HL-60 (cell line): ENCODE data around the gene NDUFA5.

Source experiments
- DNase-seq, 2 experiments: peaks; one replicate each; pipeline ENCODE4 v3.0.0-alpha.2; 2010 to 2020; ENCODE audit warnings: low read depth in 1 of 2, low spot score in 1 of 2
- H3K27ac ChIP-seq: fragments of 250-450 bp; sonication (Bioruptor Pico); replicated peaks from 2 replicates; pipeline ENCODE4 v1.5.1; 2020; ENCODE audit warnings: mild to moderate bottlenecking, moderate library complexity
- H3K27me3 ChIP-seq: fragments of 250-450 bp; sonication (Bioruptor Pico); 2 replicates; pipeline ENCODE4 v1.5.1; 2021; ENCODE audit warnings: mild to moderate bottlenecking, moderate library complexity; ENCODE audit not compliant: insufficient read depth, poor library complexity, severe bottlenecking
- H3K4me3 ChIP-seq: replicated peaks from 2 replicates; pipeline ENCODE4 v1.5.1; 2011; ENCODE audit warnings: mild to moderate bottlenecking, control low read depth, low read length; ENCODE audit not compliant: insufficient read depth
- GABPA ChIP-seq: IDR thresholded peaks from 2 replicates; pipeline ENCODE4 v1.6.1; 2012; ENCODE audit warnings: low read depth
- POLR2AphosphoS5 ChIP-seq: IDR thresholded peaks from 2 replicates; pipeline ENCODE4 v1.6.1; 2012; ENCODE audit warnings: low read depth
- SPI1 ChIP-seq: IDR thresholded peaks from 2 replicates; pipeline ENCODE4 v1.6.1; 2012; ENCODE audit warnings: low read depth, mild to moderate bottlenecking, borderline replicate concordance
- TF ChIP-seq, protein P1 (sequence below): IDR thresholded peaks from 2 replicates; pipeline ENCODE4 v1.6.1; 2012; ENCODE audit warnings: low read depth; ENCODE audit not compliant: insufficient replicate concordance
- TF ChIP-seq, protein P2 (sequence below): IDR thresholded peaks from one replicate; pipeline ENCODE4 v1.5.1; 2011; ENCODE audit warnings: low read length, control low read depth, inconsistent platforms; ENCODE audit not compliant: insufficient read depth

Gene NDUFA5

DNA sequence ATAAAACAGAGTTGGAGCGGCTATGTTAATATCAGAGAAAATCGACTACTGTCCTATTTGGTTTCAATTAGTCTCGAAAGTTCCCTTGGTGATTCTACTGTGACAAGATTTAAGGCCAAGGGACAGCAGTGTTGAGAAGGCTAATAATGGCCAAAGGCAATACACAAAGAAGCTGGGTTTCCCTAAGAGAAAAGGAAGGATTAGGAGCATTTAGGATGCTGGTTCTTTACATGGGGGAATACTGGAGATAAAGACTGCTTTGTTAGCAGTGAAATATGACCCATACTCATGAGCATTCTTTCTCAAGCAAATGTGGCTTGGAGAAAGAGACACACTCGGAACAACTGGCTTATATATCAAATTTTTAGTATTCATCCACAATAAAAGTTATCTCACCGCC is 55.4 kb downstream of the NDUFA5 start:
- Histone ChIP-seq H3K4me3 (no peak overlapping the region), H3K27ac (no peak overlapping the region), H3K27me3 (no peaks in the 10 kb centered on the region)
- DNase-seq, result no peak
- TF ChIP-seq GABPA (no peak), SPI1 (no peak), POLR2AphosphoS5 (no peak)
- TF ChIP-seq, protein P1, sequence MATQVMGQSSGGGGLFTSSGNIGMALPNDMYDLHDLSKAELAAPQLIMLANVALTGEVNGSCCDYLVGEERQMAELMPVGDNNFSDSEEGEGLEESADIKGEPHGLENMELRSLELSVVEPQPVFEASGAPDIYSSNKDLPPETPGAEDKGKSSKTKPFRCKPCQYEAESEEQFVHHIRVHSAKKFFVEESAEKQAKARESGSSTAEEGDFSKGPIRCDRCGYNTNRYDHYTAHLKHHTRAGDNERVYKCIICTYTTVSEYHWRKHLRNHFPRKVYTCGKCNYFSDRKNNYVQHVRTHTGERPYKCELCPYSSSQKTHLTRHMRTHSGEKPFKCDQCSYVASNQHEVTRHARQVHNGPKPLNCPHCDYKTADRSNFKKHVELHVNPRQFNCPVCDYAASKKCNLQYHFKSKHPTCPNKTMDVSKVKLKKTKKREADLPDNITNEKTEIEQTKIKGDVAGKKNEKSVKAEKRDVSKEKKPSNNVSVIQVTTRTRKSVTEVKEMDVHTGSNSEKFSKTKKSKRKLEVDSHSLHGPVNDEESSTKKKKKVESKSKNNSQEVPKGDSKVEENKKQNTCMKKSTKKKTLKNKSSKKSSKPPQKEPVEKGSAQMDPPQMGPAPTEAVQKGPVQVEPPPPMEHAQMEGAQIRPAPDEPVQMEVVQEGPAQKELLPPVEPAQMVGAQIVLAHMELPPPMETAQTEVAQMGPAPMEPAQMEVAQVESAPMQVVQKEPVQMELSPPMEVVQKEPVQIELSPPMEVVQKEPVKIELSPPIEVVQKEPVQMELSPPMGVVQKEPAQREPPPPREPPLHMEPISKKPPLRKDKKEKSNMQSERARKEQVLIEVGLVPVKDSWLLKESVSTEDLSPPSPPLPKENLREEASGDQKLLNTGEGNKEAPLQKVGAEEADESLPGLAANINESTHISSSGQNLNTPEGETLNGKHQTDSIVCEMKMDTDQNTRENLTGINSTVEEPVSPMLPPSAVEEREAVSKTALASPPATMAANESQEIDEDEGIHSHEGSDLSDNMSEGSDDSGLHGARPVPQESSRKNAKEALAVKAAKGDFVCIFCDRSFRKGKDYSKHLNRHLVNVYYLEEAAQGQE, result no peak
- TF ChIP-seq, protein P2, sequence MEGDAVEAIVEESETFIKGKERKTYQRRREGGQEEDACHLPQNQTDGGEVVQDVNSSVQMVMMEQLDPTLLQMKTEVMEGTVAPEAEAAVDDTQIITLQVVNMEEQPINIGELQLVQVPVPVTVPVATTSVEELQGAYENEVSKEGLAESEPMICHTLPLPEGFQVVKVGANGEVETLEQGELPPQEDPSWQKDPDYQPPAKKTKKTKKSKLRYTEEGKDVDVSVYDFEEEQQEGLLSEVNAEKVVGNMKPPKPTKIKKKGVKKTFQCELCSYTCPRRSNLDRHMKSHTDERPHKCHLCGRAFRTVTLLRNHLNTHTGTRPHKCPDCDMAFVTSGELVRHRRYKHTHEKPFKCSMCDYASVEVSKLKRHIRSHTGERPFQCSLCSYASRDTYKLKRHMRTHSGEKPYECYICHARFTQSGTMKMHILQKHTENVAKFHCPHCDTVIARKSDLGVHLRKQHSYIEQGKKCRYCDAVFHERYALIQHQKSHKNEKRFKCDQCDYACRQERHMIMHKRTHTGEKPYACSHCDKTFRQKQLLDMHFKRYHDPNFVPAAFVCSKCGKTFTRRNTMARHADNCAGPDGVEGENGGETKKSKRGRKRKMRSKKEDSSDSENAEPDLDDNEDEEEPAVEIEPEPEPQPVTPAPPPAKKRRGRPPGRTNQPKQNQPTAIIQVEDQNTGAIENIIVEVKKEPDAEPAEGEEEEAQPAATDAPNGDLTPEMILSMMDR, result no peak

DNA sequence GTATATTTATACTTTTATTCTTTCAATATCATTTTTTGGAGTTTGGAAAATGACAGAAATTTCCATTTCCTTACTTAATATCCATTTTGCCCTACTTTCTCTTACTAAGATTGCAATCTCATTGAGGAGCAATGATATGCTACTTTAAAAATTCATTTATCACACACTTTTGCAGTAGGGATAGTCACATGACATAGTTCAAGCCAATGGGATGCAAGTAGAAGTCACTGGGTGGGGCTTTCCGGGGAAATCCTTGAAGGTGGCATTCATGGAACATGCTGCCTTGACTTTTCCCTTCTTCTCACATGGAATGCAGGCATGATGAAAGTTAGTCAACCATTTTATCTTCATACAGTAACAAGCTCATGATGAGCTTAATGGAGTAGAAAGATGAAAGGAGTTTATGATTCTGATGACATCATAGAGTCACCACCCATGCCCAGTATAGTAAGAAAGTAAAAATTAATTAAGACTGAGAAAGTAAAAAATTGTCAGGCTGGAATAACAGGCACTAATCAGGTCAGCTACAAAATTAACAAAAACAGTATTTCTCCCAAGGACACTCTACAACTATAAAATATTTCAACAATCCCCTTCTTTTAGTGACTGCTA is 56.6 kb downstream of the NDUFA5 start:
- Histone ChIP-seq H3K27ac (no peak overlapping the region), H3K27me3 (no peaks in the 10 kb centered on the region), H3K4me3 (no peak overlapping the region)
- TF ChIP-seq GABPA (no peak), SPI1 (no peak), POLR2AphosphoS5 (no peak)
- TF ChIP-seq, protein P2, result no peak
- TF ChIP-seq, protein P1, result no peak
- DNase-seq, result no peak

DNA sequence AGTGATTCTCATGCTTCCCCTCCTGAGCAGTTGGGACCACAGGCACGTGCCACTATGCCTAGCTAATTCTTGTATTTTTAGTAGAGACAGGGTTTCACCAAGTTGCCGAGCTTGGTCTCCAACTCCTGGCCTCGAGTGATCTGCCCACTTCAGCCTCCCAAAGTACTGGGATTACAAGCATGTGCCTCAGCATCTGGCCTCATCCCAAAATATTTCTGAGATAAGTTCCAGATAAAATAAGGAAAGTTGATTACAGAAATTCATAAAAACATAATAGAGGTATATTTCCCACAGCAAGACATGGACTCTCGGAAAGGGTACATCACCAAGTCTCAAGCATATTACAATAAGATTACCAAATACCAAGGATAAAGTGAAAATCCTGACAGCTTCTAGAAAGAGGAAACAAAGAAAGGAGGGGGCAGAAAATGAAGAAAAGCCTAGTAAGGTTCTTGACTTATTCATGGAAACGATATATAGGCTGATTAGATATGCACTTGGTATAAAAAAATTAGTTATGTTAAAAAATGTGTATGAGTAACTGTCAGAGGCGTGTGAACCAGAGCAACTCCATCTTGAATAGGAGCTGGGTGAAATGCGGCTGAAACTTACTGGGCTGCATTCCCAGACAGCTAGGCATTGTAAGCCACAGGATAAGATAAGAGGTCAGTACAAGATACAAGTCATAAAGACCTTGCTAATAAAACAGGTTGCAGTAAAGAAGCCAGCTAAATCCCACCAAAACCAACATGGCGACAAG is 58.2 kb downstream of the NDUFA5 start:
- Histone ChIP-seq H3K27ac (no peak overlapping the region), H3K4me3 (no peak overlapping the region), H3K27me3 (no peaks in the 10 kb centered on the region)
- no peak for DNase-seq
- TF ChIP-seq GABPA (no peak), POLR2AphosphoS5 (no peak)
- TF ChIP-seq, protein P1, result no peak
- TF ChIP-seq, protein P2, result no peak
